CD4-positive, alpha-beta T cell treated with Interleukin-15 for 4 hours (primary cell): ENCODE data around the gene MYLK4.
"Not testable (repeated sequence)": the region's sequence is repeated elsewhere in the genome, so short reads cannot be mapped to it uniquely, and the experiment has no call there.

Source experiments
- DNase-seq: peaks from one replicate; pipeline ENCODE4 v3.0.0-alpha.2; 2020; ENCODE audit warnings: low spot score

Gene MYLK4

DNA sequence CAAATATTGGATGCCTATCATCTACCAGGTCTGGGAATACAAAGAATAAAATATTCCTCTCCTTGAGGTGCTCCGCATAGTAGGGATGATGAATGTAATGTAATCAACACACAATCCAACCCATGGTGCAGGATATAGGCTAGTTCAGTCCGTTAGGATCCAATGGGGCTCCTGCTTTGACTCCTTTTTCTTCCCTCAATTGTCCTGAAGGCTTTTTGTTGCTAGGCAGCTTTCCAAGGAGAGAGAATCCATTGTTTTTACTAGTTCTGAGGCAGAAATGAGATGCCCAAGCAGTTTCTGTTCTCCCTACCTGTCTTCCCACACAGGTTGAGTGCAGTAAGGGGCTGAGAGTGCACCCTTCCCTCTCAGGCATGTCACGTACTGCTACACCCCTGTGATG lies 26.5 kb upstream of the MYLK4 start:
- no peak for DNase-seq

GRCh38 chr6:2775003-2775402 lies 24.3 kb upstream of the MYLK4 start:
- DNase-seq, result no peak

GRCh38 chr6:2773449-2773848 lies 22.7 kb upstream of the MYLK4 start:
- no peak for DNase-seq

DNA sequence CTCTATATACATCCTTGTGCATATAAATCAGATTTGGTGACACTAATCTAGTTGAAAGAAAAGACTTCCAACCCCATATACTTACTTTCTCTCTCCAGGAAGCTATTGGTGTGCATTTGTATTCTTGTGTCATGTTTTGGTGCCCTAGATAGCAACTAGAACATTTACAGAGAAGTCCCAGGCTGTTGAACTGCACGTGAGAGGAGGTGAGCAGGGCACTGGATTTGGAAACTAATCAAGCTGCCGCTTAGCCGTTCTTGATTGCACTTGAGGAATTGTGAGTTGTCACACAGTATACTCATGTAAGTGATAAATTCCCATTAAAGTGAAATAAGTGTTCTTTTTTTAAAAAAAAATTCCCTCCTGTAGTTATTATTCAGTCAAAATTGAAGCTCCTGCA lies 22.1 kb upstream of the MYLK4 start:
- no peak for DNase-seq

GRCh38 chr6:2771079-2771478 lies 20.4 kb upstream of the MYLK4 start:
- DNase-seq, result no peak

GRCh38 chr6:2770171-2770570 lies 19.4 kb upstream of the MYLK4 start:
- DNase-seq, result no peak

GRCh38 chr6:2768696-2769095 lies 18.0 kb upstream of the MYLK4 start:
- DNase-seq, result no peak

DNA sequence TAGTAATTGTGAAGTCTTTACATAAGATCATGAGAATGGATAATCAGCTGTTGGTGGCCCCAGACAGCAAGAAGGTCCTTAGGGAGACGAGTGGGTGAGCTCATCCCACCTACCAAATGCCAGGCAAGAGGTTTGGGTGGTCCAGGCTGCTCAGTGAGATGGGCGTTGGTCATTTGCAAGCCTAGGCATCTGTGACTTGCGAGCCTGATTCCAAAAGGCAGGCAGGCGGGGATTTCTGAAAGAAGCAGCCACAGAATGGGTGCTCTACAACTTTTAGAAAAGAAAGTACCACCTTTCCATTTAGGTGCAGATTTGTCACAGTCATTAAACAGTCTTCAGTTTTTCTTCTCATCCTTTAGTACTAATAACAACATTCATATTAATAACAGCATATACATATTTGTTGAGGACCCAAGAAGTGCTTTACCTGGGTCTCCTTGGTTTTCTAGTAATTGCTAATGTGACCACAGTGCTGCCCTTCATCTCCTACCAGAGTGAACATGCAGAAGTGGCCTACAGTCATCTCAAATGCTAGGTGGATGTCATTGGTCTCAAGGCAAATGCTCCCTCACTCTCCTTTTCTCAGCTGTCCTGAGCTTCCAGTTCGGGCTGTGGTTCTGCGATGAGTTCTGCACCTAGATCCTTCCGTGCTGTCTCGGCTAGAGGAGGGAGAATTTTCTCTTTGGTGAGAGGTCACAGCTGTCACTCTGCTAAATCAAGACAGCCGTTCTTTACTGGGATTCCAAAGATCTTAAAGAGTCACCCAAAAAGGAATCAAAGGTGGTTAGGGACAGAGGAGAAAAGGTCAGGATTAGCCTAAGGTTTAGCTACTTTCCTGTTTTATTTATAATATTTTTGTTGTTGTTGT lies 17.2 kb upstream of the MYLK4 start:
- DNase-seq, result no peak

DNA sequence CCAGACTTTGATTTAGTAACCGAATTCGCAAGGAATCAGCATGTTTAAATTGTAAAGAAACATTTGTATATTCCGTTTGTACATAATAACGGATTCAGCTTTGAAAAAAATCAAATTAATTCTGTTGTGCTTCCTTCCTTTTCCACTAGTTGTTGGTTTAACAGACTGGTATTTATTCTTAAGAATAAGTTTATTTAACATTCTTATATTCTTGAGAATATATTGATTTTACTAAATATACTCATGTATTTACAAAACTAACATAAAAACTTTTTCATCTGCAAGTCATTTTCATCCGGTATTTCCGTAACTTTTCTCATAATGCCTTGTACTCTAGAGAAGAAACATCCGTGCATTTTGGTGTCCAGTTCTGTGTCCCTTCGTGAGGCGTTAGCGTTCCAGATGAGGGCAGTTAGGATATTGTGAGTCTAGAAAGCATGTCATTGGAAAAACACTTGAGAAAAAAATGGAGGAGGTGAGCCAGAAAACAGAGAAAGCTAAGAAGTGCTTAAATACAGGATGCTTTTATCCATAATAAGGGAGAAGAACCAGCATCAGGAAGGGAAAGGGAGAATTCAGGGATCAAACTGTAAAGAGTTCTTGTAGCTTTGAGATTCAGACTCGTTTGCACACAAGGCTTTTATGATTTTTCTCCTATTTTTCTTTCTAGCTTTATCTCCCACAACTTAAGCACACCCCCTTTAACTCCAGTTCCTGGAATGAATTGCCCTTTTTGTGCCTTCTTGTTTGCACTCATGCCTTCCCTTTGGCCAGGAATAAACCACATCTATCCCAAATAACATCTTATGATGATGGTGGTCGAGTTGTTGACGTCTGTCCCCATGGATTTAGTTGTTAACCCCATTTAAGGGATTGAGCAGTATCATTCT lies 16.3 kb upstream of the MYLK4 start:
- DNase-seq, result no peak

DNA sequence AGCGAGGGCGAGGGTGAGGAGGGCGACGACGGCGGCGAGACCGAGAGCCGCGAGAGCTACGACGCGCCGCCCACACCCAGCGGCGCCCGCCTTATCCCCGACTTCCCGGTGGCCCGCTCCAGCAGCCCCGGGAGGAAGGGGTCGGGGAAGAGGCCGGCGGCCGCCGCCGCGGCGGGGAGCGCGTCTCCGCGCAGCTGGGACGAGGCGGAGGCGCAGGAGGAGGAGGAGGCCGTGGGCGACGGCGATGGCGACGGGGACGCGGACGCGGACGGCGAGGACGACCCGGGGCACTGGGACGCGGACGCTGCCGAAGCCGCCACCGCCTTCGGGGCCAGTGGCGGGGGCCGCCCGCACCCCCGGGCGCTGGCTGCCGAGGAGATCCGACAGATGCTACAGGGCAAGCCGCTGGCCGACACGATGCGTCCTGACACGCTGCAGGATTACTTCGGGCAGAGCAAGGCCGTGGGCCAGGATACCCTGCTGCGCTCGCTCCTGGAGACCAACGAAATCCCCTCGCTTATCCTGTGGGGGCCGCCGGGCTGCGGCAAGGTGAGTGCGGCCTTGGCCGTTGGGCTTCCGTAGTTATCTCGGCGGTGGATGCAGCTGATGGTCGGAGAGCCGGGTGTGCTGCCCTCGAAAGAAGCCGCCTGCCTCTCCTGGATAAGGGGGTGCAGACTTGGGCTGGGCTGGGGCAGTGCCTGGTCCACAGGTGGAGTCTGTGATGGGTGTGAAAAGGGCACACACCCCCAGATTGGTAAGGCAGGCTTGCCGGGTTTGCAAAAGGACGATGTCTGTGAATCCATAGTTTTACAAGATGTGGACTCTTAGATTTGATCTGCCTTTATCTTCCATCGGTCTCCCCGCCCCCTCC lies 15.4 kb upstream of the MYLK4 start:
- DNase-seq, result peak; percentile 23

DNA sequence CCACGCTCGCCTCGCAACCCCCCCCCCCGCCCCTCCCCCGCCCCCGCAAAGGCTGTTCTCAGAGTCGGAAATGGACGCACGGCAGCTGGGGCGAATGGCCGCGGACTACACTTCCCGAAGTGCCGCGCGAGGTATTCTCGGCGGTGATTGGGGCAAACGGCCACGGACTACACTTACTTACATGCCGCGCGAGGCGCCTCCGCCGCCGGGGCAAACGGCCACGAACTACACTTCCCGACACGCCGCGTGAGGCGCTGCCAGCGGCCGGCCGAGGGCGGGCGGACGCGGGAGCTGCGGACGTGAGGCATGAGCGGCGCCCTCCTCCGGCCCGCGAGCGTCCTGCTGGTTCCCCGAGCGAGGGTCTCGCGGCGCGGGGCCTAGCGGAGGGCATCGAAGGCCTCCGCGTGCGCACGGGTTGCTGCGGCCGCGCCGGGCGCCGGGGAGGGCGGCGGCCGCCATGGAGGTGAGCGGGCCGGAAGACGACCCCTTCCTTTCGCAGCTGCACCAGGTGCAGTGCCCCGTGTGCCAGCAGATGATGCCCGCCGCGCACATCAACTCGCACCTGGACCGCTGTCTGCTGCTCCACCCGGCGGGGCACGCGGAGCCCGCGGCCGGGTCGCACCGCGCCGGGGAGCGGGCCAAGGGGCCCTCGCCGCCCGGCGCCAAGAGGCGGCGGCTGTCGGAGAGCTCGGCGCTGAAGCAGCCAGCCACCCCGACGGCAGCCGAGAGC lies 14.6 kb upstream of the MYLK4 start, which contains the start of gene WRNIP1:
Gene WRNIP1 (plus strand): TSS at position 228 of the 730 bp plus-strand sequence. CDS start 230 bp downstream, at position 458.
- DNase-seq, result peak; percentile 98

DNA sequence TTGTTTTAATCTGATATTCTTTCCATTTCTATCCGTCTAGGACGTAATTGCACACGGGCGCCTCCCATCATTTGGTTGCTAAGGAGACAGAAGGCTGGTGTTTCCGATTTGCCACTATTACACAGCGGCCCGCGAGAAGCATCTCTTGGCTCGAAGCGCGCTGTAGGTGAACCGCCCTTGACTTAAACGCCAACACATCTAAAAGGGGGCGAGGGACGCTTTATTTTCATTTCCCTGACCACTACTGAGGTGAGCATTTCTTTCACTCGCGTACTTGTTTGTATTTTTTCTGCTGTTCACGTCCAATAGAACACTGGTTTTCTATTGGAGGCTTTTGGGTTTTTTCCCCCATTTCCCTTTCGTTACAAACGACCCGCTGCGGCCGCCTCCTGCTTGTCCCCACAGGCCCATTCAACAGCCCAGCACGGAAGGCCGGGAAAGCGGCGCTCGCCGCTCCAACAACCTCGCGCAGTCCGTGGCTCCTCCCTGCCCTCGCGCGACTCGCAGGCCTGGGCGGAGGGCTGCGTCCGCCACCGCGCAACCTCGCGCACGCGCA lies 14.0 kb upstream of the MYLK4 start:
- DNase-seq, result peak; percentile 67

GRCh38 chr6:2763876-2764540 lies 13.3 kb upstream of the MYLK4 start:
- no peak for DNase-seq

DNA sequence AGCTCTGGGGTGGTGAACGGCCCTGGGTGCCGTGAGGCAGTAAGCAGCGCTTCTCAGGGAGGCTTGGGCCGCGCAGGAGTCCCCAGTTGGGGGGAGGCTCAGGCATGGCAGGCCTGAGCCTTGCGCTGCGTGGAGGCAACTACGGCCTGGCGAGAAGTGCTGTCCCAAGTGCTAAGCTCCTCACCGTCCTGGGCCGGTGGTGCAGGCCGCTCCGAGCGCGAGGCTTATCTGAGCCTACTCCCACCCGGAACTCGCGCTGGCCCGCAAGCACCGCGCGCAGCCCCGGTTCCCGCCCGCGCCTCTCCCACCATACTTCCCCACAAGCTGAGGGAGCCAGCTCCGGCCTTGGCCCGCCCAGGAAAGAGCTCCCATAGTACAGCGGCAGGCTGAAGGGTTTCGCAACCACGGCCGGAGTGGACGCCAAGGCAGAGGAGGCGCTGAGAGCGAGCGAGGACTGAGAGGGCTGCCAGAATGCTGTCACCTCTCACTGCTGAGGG lies 12.7 kb upstream of the MYLK4 start:
- no peak for DNase-seq

GRCh38 chr6:2762868-2763267 lies 12.1 kb upstream of the MYLK4 start:
- DNase-seq, result not testable (repeated sequence)

DNA sequence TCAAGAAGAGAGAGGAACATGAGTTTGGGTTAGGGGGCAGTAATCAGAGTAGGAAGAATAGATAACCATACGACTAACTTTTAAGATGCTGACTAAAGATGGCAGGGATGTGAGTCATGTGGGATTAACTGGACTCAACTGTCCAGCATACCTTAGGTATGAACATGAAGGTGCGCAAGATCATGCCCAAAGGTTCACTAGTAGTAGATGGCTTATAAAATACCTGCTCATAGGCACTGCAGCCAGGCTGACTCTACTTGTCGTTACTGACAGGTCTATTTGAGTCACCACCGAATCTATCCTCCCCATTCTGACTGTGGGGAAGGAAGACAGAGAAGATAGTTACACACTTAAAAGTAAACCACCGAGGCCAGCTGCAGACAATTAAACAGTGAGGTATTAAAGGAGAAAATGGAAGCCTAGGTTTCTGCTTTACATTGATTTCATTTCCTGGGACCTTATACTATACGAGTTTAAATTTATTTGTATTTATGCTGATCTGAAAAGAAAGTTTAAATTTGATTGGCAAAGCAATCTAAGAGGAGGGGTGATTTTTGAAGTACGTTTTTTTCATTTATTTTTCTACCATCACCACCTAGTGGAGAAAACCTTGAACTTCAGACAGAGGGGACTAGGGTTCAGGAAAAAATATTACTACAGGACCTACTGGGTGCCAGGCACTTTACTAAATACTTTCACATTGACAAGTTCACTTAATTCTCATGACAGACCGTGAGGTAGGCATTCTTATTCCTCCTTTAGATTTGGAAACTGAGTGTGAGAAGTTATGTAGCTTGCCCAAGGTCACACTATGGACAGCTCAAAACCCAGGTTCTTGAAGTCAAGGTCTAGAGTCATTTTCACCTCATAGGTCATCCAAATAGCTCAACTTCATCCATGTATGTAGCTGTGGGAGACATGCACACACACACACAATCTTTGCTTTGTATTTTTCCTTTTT lies 10.4 kb upstream of the MYLK4 start:
- peak; percentile 52 for DNase-seq

DNA sequence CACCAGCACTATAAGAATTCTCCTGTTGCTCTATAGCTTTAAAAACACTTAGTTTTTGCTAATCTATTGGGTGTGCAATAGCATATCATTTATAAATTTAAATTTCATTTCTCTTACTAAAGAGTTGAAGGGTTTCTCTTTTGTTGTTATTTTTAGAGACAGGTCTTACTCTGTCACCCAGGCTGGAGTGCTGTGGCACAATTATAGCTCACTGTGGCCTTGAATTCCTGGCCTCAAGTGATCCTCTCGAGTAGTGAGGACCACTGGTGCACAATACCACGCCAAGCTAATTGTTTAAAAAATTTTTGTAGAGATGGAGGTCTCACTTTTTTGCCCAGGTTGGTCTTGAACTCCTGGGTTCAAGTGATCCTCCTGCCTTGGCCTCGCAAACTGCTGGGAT lies 8.3 kb upstream of the MYLK4 start:
- no peak for DNase-seq

DNA sequence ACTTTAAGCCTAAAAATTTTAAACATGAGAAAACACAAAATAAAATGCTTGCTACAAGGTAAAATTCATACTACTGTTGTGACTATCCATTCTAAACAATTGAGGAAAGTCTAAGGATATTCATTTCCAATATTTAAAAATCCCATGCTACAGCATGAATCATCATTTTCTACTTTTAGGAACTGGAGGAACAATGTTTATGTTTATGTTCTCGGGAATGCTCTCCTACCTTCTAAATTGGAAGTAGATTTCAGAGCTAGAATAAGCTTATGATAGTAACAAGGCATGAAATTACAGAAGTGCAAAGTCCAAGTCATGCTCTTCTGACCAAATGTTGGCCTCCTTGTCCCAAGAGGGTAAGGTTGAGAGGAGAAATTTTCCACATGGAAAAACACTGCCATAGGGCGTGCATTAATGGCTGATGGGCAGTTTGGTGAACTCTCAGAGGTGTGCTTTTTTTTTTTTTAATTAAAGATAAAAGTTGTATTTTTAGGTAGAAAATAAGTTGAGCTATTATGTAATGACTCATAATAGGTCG lies 6.0 kb upstream of the MYLK4 start:
- no peak for DNase-seq

- no peak for DNase-seq
Measured at GRCh38 chr6:2756241-2756640, 5.5 kb upstream of the MYLK4 start.
